ENCODE measurements around the gene REXO1.
A peak's percentile ranks its signal among the peaks of the same experiment; 100 is the strongest.
"Not testable (repeated sequence)": the region's sequence is repeated elsewhere in the genome, so short reads cannot be mapped to it uniquely, and the experiment has no call there.

Gene REXO1

DNA sequence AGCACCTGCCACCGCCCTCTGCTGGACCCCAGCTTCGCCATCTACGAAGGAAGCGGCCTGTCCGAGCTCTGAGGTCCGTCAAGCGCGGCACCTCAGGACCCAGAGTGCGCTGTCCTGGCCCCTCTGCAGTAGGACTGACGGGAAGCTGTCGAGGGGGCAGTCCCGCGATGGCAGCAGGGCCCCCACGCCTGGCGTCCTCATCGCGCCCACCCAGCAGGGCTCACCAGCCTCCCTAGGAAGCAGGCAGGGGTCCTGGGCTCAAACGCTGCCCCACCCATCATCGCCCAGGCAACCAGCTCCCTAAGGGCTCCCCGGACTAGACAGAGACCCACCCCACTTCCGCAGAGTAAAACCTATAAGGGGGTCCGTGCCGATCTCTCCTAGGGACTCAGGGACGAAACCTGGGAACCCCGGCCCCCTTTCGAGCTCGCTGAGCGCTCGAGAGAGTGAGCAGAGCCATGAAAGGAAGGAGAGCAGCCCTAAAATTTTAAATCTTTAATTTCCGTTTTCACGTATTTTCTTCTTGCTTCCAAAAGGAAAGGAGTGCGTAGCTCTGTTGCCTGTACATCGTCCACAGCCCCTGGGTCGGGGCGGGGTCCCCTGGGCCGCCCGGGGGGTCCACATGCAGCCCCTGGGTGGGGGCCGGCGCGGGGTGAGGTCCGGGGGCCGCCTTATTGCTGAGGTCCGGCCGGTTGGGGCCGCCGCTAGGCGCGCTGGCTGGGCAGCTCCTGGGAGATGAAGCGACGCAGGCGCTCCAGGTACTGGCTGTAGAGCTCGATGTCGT is 28.4 kb upstream of the REXO1 start:
- DNase-seq (ENCODE audit: low spot score) = not testable (repeated sequence)

DNA sequence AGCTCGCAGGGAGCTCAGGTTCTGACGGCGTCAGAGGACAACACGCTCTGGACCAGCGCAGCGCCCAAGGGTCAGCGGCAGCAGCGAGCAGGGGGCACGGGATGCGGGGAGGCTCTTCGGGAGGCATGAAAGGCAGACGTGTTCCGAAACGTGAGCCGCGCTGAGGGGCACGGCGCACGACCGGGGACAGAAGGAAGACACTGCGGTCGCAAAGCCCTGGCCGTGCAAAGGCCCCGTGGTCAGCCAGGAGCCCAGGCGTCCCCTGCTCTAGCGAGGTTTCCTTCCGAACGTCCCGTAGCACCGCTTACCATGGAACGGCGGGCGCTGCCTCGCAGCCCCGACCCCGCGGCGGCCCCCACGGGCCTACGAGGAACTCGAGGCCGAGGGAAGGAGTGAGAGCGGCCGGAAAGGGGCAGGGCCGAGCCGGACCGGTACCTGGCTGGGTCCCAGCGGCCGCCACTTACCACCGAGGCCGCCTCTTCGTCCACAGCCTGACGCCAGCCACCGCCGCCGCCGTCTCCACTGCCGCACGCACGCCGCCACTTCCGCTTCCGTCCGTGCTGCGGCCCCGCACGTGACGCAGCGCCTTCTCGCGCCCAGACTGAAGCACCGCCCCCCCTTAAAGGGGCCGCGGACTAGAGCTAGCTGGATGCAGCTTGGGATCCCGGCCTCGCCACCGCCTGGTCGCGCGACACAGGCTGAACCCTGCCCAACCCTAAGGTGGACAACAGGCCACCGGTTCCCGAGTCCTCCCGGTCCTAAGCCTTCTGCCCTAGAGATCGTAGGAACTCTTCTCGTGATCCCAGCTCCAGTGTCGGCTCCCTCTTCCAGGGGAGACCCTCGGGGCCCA is 27.6 kb upstream of the REXO1 start:
- peak; percentile 89 for DNase-seq (ENCODE audit: low spot score)

DNA sequence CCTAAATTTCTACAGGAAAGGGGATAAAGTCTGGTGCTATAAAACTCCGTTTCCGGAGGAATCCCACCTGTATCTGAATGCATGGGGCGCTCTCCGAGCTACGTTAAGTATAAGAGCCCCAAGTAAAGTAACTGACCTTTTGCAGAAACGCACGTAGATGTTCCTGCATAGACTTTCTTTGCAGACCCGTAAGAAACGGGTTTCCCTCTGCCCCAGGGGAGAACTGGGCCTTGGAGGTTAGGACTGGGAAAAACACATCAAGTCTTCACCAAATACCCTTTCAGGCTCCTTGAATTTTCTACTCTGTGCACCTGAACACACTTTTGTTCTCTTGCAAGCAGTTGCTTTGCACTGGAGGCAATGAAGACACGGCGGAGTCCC is 27.0 kb upstream of the REXO1 start:
- DNase-seq (ENCODE audit: low spot score) = not testable (repeated sequence)

DNA sequence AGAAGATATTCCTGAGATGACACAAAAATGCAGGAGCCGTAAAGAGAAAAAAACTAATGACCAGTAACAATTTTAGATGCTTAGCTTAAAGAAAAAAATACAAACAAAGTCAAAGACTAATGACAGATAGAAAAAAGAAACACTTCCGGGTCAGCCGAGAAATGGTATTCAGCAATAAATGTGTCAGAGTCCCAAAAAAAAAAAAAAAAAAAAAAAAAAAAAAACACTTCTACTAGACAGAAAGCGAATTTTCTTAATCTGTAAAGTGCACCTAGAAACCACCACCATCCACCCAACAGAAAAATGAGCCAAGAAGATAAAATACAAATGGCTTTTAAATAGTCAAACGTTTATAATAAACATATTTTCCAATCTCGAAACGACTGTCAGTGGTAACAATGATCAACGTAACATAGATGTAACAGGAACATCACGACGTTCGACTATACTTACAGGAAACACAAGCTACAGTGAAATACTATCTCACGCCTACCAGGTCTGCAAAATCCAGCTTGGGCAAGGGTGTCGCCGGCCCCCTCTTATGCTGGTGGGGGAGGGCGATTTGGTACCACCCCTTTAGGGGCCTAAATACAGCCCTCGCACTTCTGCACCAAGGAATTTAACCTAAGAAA is 26.4 kb upstream of the REXO1 start:
- no peak for DNase-seq (ENCODE audit: low spot score)

DNA sequence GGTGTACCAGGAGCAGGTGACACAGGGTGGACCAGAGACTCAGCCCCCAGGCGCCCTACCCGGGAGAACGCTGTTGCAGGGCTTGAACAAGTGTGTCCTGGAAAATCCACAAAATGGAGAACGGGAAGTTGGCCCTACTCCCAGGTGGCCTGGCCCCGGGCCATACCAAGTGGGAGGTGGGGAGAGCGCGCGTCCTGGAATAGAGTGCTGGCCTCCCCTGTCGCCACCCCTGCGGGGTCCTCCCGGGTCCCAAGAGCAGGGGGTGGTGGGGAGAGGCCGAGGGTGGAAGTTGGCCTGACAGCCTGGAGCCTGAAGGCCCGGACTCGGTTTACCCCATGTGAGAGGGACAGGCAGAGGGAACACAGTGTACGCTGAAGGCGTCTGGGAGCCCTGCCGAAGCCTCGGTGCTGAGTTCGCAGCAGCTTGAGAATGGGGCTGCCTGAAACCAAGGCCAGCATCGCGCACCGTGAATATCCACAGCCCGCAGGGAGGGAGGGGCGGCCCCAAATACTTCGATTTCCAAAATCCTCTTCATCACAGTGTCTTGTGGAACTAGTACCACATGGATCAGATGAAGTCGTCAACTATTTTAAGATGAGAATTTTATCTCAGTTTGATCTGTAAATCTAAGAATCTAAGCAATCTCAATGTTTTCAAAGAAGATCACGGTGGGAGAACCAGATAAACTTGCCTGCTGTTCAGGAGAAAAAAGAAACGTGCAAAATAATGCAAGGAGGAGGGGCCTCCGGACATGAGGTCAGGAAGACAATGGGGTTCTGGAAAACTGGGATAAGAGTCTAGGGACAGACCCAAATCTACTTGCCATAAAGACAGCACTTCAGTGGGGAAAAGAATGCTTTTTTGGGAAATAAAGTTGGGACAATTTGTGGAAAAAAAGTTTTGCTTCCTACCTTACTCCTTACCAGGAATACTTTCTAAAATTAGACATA is 25.5 kb upstream of the REXO1 start:
- DNase-seq (ENCODE audit: low spot score) = no peak

DNA sequence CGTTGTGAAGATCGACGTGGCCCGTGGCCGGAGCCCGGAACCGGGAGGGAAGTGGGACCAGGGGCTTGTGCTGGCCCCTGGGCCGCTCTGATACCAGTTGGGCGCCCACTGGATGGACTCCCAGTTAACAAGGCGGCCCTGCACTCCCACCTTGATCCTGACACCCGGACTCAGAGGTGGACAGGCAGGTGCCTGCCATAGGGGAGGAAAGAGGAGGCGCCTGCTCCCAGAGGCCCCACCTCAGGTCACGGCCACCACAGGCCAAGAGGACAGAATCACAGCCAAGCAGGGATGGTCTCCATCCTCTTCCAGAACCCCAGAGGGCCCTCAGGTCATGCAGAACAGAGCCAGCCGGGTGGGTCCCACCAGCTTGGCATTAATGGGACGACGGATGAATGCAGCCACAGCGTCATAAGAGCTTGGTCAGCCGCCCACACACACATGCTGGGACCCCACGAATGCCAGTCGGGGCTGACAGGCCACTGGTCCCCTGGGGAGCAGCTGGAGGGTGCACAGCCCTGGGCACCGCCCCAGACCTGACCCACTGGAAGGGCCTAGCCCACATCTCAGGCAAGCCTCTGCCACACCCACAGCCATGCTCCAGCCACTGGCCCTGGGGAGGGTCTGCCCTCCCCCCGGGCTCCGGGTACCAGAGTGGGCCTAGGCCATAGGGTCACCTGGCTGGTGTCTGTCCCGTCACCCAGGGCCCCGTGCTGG is 24.7 kb upstream of the REXO1 start:
- DNase-seq (ENCODE audit: low spot score) = no peak

DNA sequence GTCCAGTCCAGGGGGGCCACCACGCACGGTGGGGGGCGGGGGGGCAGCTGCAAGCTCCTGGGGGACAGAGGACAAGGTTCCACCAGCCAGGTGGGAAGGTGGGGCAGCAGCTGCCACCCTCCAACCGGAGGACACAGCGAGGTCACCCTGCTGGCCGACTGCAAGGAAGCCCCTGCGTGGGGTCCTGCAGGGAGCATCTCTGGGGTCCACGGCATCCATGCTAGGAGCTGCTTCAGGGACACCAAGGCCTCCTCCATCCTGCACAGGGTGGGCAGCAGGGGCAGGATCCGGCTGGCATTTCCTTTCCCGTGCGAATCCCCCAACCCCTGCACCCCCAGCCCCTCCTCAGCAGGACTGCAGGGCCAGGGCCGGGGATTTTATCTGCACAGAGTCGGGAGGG is 23.3 kb upstream of the REXO1 start:
- DNase-seq (ENCODE audit: low spot score) = no peak

DNA sequence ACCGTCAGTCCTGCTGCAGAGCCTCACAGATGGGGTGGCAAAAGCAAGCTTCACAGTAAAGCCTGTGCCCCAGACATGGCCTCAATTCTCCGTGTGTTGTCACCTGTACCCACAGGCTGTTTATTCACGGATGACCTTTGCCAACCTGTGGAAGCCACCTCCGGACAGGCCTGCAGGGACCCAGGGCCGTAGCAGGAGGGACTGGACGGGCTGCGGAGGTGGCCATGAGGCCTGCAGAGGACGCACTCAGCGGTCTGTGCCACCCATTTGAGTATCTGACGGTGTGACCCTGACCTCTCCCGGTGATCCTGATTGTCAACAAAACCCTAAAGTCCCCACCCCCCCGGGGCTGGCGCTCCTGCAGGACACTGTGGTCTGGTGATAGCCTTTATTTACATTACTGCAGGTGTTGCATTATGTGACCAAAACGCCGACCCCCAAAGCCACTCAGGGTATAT is 22.9 kb upstream of the REXO1 start:
- DNase-seq (ENCODE audit: low spot score) = no peak

DNA sequence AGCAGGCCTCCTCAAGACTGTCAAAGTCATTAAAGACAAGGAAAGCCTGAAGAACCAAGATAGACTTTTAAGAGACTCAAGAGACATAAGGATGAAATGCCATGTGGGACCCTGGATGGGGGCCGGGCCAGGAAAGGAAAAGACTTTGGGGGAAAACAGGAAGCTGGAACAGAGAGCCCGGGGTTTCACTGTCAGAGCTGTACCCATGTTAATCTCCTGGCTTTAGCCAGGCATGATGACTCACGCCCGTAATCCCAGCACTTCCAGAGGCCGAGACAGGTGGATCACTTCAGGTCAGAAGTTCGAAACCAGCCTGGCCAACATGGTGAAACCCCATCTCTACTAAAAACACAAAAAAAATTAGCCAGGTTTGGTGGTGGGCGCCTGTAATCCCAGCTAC is 20.7 kb upstream of the REXO1 start:
- DNase-seq (ENCODE audit: low spot score) = no peak

DNA sequence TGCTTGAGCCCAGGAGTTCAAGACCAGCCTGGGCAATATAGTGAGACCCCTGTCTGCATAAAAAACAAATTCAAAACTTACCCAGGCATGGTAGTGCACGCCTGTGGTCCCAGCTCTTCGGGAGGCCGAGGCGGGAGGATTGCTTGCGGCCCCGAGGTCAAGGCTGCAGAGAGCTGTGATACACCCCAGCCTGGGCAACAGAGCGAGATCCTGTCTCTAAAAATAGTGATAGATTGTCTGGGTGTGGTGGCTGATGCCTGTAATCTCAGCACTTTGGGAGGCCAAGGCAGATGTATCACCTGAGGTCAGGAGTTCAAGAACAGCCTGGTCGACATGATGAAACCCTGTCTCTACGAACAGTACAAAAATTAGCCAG is 19.1 kb upstream of the REXO1 start:
- DNase-seq (ENCODE audit: low spot score) = no peak

DNA sequence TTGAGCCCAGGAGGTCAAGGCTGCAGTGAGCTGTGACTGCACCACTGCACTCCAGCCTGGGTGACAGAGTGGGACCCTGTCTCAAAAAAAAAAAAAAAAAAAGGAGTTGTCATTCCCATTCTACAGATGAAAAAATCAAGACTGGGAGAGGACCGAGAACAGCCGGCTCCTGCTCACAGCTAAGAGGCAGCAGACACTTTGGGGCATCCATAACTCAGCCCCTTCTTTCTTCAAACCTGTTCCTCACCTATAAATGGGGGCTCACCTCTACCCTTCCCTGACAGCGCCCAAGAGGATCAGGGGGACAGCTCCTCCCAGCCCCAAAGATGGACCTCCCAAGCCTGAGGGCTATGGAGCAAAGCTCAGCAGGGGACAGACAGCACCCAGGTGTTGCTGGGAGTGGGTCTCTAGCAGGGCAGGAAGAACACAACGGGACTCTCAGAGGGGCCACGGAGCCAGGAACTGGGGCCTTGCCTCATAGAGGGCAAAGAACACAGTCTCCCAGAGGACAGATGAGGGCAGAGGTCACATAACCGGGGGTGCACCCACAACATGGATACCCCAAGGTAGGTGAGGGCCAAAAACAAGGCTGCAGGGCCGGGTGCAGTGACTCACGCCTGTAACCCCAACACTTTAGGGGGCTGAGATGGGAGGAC is 18.5 kb upstream of the REXO1 start:
- no peak for DNase-seq (ENCODE audit: low spot score)

DNA sequence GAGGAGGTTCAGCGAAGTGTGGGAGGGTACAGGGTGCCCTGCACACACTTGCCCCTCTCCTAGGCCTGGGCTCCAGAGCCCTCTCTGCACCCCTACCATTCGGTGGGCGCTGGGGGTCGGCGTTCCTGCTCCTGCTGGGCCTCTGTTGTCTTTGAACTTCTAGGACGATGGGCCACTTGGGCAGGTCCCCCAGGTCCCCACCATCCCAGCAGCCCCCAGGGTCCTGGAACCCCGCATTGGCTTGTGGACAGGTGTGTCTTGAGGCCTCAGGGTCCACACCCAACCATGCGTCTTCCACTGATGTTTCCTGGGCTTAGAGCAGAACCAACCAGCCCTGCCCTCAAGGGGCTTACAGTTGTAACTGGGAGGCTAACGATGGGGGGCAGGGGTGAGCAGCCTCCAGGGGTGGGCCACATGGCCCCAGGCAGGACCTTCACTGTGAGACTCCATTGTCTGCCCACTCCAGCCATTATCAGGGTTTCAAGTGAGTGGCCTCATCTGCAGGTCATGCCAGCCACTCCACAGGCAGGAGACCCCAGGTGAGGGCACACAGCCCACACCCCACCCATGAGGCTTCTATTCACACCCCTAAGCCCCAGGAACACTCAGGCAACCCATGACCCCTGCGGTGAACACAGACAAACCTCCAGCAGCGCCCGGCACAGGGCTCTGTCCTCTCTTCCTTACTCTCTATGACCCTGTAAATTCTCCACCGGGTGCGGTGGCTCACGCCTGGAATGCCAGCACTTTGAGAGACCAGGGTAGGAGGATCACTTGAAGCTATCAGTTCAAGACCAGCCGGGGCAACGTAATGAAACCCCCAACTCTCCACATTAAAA is 17.1 kb upstream of the REXO1 start:
- DNase-seq (ENCODE audit: low spot score) = no peak

DNA sequence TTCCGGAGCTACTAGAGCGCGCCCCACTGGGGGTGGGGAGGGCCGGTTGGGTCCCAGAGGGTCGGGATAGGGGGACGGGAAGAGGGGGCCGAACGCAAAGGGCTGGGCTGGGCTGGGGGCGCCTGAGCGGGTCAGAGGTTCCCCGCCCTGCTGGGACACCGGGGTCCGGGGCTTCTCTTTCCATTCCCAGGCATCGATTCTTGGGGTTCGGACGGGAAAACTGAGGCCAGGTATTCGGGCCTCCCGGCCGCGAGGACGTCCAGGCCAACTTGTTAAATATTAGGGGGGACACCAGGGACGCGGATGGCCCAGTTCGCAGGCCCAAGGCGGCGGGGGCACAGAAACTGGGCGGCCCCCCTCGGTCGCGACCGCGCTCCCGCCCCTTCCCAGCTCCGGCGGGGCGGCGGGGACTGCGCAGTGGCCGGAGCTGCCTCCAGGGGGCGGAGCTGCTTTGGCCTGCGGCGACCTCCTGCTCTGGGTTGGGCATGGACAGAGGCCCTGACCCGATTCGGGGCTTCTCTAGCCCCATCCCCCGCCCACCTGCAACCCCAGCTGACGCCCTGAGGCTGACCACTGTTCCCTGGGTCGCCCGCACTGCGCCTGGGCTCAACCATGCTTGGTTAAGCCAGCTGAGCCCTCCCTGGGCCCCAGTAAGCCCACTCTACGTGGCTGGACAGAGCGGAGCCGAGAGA is 16.3 kb upstream of the REXO1 start:
- DNase-seq (ENCODE audit: low spot score) = peak; percentile 75

DNA sequence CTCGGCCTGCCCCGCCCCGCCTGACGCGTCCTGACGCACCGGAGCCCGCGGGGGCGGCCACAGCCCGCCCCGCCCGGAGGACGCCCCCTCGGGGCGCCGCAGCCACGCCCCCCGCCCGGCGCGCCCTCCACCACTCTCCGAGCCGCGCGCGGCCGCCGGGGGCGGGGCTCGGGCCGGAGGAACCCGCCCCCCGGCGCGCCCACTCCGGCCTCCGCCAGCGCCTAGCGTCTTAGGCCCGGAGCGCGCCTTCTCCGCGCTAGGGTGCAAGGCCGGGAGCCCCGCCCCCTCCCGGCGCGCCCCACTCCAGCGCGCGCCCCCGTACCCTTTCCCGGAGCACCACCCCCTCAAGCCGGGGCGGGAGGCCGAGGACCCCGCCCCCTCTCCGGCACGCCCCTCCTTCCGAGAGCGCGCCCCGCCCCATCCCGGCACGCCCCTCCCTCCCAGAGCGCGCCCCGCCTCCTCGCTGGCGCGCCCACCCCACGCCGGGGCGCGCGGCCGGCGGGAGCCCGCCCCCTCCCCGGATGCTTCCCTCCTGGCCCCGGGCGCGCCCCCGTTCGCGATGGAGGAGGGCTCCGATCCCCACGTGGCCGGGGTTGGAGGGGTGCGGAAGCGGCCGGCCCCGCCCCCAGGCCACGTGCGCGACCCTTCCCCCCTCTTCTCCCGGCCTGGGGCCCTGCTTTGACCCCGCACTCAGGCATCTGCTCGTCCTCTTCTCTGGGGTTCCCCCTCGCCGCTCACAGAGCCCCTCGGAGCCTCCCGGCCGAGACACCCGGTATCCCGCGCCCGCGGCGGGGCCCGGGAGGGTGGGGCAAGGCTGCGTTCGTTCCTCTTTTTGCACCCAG is 15.6 kb upstream of the REXO1 start:
- DNase-seq (ENCODE audit: low spot score) = peak; percentile 96

DNA sequence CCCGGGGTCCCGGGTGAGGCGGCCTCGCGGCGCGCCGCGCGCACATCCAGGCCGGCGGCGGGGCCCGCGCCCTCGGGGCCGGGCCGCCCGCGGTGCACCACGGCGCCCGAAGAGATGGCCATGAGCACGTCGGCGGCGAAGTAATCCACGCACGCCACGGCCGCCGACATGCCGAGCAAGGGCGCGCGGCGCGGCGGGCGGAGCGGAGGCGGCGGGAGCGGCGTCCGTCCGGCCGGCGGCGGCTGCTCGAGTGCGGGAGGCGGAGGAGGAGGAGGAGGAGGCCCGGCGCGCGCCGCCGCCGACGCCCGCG is 15.0 kb upstream of the REXO1 start, which contains the start of gene KLF16:
Gene KLF16 (minus strand): TSS at position 252 of the 310 bp plus-strand sequence. CDS start 82 bp downstream, at position 170.
- DNase-seq (ENCODE audit: low spot score) = no peak

DNA sequence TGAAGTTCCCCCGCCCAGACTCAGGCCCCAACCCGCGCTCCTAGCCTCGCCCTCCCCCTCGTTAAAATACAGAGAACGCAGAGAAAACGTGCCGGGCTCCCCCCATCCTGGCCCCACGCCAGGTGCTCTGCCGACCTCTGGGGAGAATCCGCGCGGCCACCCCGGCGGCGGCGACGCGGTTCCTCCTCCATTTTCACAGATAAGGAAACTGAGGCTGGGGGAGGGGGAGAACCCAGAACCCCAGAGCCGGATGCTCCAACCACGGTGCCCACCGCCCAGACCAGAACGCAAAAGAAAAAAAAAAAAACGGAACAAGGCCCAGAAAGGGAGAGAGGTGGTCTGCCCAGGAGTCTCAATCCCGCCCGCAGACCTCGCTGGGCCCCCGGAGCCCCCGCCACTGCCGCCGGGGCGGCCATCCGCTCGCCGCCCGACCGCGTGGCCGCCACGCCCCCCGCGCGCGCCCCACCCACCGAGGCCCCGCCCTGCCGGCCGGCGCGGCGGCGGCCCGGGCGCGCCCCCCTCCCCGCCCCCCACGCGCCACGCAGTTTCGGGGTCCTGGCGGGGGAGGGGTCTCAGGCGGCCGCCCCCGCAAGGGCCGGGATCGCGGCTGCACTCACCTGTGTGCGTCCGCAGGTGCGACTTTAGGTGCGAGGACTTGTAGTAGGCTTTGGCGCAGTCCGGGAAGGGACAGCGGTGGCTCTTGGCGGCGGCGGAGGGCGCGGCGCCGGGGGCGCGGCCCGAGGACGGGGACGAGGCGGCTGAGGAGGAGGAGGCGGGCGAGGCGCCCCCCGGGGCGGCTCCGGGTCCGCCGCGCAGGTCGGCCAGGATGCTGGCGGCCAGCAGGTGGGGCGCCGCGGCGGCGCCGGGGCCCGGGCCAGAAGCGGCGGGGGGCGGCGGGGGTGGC is 14.4 kb upstream of the REXO1 start:
- DNase-seq (ENCODE audit: low spot score) = peak; percentile 57

DNA sequence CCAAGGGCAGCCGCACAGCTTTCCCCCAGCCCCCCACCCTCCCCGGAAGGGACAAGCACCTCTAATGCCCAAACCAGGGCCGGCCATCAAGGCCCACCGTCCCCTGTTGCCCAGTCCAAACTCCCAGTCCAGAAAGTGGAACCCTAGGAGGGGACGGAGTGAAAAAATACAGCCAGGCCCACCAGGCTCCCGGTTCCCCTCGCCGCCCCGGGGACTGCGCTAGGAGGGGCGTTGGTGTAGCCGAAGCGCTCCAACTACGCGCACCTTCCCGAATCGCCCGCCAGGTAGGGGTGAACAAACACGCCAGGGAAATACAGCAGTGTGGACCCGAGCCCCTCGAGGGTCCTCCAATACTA is 13.8 kb upstream of the REXO1 start:
- DNase-seq (ENCODE audit: low spot score) = no peak
